Keratinocyte (primary cell): ENCODE measurements around the gene INHBB.

Source experiments
- EZH2 ChIP-seq: IDR thresholded peaks from one replicate; pipeline ENCODE4 v1.6.1; 2012; ENCODE audit warnings: inconsistent platforms, mild to moderate bottlenecking, low read length, moderate library complexity
- TF ChIP-seq, protein P1 (sequence below), 3 experiments: IDR thresholded peaks in 1 of 3; conservative IDR thresholded peaks in 1 of 3; optimal IDR thresholded peaks in 1 of 3; 2 replicates in 2 of 3; 3 replicates in 1 of 3; pipeline versions ENCODE3 to v1.5.1; 2011; ENCODE audit warnings: low read length in 3 of 3, mild to moderate bottlenecking in 3 of 3, moderate library complexity in 2 of 3, control low read depth in 1 of 3, inconsistent platforms in 1 of 3; ENCODE audit not compliant: insufficient read depth in 2 of 3; ENCODE audit errors: extremely low read depth in 1 of 3

DNA sequence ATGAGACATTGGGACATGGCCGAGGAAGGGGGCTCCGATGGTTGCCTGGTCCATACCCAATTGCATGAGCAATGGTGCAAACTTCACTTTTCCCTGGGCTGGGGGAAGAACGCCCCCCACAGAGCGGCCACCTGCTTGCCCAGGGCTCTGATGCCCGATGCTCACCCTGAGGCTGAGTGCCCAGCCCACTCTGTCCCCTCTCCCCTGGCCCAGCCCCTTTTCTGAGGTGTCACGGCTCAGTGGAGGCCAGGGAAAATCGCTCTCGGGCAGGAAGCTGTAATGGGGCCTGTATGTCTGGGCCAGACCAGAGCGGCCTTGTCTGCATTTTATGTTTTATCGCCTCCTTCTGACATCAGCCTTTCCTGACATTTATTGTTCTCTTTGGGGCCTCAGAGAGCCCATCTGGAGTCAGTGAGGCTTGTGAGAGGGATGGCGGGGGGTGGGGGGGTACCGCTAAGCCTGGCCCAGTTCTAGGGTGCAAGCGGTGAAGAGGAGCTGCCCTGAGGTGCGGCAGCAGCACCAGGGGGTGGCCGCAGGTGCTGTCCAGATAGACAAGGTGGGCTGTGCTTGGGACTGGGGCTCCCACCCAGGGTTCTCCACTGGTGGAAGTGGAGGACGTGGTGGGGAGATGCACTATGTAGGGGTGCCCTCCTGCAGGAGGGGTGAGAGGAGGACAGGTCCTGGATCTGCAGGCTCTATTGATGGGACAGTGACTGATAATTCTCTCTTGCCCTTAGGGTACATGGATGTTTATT lies 46.2 kb downstream of the INHBB start:
- TF ChIP-seq, protein P1, sequence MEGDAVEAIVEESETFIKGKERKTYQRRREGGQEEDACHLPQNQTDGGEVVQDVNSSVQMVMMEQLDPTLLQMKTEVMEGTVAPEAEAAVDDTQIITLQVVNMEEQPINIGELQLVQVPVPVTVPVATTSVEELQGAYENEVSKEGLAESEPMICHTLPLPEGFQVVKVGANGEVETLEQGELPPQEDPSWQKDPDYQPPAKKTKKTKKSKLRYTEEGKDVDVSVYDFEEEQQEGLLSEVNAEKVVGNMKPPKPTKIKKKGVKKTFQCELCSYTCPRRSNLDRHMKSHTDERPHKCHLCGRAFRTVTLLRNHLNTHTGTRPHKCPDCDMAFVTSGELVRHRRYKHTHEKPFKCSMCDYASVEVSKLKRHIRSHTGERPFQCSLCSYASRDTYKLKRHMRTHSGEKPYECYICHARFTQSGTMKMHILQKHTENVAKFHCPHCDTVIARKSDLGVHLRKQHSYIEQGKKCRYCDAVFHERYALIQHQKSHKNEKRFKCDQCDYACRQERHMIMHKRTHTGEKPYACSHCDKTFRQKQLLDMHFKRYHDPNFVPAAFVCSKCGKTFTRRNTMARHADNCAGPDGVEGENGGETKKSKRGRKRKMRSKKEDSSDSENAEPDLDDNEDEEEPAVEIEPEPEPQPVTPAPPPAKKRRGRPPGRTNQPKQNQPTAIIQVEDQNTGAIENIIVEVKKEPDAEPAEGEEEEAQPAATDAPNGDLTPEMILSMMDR (optimal IDR thresholded peaks at IDR 0.05 in 1 of 3, IDR thresholded peaks at IDR 0.05 in 1 of 3, conservative IDR thresholded peaks at IDR 0.05 in 1 of 3; ENCODE audit: extremely low read depth in 1 of 3, insufficient read depth in 2 of 3, low read length in 3 of 3), result no peak
- TF ChIP-seq EZH2, result no peak
